HG02885 (cell line): ENCODE results near the gene ST3GAL2.
"Not testable (repeated sequence)": the region's sequence is repeated elsewhere in the genome, so short reads cannot be mapped to it uniquely, and the experiment has no call there.

Experiments
- ATAC-seq: cut with Tn5 transposase; IDR thresholded peaks from one replicate; pipeline ENCODE4 v1.9.1; 2021; ENCODE audit warnings: mild to moderate bottlenecking; ENCODE audit not compliant: unreplicated experiment, poor library complexity

Gene ST3GAL2

DNA sequence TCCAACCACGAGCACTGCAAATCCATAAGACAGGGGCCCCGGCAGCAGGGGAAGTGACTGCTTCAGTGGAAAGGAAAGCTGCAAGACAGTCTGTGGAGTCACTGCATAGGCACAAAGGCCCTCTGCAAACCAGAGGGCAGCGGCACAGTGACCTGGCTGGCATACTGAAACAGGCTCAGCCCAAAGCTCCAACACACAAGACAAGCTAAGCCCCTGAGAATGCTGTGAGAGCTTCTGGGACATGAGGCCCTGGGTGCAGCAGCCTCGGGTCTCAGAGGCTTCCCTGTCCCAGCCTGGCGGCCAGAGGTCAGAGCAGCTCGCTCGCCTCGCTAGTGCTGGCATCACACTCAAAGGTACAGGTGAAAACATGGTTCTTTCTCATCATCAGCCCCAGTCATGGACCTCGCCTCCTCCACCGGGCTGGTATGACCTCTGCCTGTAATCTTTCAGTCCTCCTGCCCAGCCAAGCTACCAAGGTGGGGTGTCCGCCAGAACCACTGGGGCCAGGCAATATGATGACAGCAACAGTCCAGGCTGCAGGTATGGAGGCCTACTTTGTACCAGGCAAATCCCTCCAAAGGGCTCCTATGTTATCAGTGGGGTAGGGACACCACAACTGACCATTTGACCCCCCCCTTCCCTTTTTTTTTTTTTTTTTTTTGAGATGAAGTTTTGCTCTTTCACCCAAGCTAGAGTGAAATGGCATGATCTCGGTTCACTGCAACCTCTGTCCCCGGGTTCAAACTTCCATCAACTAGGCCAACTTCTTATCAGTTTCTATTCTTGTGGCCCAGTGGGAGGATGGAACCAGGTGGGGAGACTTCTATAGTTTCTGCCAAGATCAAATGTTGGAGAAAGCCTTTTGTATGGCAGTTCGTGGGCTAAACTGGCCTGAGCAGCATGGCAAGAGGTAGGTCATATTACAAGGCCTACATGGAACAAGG is 19.2 kb downstream of the ST3GAL2 start:
- no peak for ATAC-seq

DNA sequence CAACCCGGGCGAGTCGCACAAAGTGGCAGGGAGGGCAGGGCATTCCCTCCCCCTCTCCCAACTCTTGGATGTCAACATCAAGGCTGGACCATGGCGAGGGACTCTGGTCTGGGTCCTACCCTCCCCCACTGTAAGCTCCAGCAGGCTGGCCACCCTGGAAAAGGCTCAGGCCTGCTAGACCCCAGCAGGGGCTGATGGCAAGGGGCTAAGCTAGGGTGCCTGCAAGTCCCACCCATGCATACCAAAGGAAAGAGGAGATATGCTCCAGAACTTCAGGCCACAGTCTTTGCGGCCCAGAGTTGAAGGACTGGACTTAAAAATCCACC is 19.9 kb downstream of the ST3GAL2 start:
- no peak for ATAC-seq

DNA sequence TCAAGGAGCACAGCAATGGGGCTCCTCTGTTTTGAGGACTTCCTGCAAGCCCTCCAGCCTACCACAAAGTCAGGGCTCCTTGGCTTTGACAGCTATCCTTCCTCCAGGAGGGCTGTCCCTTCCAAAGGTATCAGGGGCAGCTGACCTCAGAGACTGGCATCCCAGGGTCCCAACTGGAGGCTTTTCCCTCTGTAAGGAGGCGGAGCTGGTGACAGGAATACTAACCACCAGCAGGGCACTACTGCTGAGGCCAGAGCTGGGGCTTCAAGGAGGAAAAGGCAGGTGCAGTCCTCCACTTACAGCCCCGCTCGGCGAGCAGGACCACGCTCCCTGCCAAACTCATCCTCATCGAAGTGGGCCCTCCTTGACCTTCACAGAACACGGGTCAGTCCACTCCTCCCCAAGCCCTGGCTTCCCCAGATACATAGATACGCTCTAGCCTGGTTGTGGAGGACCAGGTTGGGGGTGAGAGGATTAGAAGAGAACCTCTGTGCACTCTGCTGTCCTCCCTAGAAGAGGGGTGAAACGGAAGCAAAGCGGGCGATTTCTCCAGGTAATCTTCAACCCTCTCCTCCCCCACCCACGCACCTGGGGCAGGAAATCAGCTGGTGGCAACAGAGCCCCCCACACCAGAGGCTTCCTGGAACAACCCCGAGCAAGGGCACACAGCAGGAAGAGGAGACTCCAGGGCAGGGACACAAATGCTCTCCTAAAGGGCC is 20.5 kb downstream of the ST3GAL2 start:
- ATAC-seq: no peak

DNA sequence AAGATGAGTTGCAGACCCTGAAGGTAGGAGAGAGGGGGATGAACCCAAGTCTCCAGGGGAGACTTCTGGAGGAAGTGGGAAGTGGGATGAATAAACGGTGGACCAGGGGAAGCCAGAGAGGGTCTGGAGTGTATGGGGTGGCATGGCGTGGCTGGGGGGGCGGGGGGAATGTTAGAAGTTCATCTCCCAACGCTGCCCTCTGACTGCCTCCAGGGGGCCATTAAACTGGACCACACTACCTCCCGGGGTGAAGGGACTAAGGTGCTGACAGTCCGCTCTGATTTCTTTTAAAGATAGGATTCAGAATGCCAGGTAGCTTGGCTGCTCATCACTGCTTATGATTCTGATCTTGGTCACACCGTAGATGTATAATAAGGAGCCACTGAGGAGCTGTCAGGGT is 21.2 kb downstream of the ST3GAL2 start:
- ATAC-seq: no peak

DNA sequence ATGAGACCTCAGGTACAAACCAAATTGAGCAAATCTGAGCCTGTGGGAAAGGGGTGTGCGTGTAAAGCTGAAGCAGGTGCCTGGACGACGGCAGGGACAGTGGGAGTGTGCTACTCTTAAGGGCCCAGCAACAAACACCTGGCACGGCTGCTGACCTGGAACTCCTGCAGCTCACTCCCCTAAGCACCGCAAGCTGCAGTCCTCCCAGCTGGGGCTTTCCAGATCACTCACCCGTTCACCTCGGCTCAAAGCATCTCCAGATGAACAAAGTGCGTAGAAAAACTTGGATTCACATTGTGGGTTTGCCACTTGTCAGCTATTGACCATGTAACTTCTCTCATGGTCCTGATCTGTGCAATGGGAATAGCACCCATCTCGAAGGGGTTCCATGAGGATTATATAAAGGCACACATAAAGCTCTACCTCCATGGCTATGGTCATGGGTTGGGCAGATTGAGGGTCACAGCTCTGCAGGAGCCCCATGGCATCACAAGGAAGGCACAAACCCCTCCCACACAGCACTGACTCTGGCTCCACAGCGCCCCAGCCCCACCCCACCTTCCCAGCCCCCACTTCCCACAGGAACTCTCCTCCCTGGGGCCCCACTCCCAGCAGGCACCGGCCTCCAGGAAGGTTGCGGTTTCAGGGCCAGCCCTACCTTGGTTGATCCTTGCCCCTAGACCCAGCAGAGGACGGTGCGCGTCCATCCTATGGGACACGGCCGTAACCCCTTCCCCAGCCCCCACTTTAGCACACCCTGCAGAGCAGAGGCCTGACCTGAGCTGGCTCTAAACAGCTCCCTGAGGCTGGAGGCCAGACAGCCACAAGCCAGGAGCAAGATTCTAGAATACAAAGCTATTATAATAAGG is 21.9 kb downstream of the ST3GAL2 start:
- ATAC-seq: peak; percentile 80

DNA sequence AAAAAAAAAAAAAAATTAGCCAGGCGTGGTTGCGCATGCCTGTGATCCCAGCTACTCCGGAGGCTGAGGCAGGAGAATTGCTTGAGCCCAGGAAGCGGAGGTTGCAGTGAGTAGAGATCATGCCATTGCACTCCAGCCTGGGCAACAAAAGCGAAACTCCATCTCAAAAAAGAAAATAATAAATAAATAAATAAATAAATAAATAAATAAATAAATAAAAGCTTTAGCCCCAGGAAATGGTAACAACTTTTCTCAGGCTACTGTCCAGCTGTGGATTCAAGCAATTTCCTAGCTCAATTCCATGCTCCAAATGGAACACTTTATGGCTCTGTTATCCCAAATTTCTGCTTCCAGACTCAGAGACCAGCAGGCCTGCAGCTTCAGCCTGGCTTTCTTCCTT is 25.3 kb downstream of the ST3GAL2 start:
- ATAC-seq: not testable (repeated sequence)

DNA sequence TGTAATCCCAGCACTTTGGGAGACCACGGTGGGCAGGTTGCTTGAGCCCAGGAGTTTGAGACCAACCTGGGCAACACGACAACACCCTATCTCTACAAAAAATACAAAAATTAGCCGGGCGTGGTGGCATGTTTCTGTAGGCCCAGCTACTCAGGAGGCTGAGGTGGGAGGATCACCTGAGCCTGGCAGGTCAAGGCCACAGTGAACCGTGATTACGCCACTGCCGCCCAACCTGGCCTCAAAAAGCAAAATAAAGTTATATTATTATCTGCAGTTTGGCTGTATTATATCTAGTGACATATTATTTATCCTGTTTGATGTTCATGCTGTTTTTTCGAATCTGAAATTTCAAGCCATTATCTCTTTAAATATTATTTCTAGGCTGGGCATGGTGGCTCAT is 26.5 kb downstream of the ST3GAL2 start:
- ATAC-seq: no peak

DNA sequence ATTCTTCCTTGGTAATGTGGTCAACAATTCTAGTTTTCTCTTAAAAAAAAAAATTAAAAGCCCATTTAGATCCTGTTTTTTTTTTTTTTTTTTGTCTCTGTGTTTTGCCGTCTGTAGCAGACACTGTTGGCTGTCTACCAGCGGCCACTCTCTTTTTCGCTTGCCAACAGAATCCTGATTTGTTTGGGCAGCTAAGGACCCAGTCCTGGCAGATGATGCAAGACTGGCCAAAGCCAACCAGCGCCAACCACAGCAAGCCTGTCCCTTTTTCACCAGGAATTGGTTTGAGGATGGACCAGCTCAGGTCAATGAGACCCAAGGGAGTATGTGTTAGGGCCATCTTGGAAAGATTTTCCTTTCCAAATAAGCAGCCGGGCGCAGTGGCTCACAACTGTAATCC is 28.2 kb downstream of the ST3GAL2 start:
- ATAC-seq: no peak

DNA sequence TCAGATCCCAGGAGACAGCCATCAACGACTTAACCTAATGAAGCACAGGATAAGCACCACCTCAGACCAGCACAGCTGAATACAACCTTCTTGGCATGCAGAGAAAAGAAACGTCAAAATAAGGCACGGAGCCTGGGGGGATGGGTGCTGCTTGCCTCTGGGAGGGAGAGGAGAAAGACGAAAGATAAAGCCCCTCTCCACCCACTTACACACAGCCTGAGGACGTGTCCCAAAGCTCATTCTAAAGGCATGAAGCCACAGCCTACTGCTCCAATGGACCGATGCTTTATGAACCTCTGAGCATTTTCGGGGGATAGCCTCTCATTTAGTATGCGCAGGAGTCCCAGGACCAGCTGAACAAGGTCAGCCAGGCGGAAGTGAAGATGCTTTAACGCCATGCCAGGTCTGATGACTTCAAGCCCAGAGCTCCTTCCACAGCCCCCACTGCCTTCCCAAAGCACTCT is 31.1 kb downstream of the ST3GAL2 start:
- no peak for ATAC-seq

DNA sequence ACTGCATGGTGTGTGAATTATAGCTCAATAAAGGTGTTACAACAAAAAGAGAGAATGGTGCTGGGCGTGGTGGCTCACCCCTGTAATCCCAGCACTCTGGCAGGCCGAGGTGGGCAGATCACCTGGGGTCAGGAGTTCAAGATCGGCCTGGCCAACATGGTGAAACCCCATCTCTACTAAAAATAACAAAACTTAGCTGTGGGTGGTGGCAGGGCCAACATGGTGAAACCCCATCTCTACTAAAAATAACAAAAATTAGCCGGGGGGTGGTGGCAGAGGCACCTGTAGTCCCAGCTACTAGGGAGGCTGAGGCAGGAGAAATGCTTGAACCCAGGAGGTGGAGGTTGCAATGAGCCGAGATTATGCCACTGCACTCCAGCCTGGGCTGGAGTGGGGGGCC is 32.8 kb downstream of the ST3GAL2 start:
- not testable (repeated sequence) for ATAC-seq

DNA sequence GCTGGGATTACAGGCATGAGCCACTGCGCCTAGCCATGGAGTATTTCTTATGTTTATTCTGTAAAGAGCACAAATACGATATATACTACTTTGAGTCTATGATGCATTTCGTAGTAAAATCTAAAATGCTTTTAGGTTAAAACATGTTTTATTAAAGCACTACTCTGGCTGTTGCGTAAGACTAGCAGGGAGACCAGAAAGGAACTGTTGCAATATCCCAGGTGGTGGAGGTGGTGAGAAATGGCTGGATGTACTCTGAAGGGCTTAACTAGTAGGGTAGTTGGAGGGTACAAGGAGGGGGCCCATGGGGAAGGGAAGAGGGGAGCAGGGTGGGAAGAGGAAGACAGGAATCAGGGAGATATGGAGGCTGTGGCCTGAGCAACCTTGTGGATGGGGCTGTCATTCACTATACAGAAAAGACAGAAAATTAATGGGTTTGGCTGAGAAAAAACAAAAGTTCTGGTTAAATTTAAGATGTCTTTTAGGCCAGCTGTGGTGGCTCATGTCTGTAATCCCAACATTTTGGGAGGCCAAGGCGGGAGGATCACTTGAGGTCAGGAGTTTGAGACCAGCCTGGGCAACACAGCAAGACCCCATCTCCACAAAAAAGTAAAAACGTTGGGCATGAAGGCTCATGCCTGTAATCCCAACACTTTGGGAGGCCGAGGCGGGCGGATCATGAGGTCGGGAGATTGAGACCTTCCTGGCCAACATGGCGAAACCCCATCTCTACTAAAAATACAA is 35.8 kb downstream of the ST3GAL2 start:
- ATAC-seq: no peak

DNA sequence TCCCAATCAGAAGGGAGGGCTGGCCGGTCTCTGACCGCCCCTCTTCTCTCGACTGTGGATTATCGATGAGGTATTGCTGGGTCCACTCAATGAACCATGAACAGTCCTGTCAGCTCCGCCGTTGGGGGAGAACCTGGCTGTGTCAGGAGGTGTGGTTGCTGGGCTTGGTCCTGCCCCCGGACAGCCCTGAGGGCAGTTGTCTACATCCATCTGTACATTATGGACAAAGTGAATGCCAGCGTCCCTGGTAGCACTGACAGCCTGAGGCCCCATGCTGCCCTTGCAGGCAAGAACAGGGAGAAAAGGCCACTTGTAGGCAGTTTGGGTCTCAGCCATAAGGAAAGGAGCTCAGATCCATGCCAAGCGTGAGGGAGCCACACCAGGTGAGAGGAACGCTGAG is 38.9 kb downstream of the ST3GAL2 start:
- ATAC-seq: no peak

DNA sequence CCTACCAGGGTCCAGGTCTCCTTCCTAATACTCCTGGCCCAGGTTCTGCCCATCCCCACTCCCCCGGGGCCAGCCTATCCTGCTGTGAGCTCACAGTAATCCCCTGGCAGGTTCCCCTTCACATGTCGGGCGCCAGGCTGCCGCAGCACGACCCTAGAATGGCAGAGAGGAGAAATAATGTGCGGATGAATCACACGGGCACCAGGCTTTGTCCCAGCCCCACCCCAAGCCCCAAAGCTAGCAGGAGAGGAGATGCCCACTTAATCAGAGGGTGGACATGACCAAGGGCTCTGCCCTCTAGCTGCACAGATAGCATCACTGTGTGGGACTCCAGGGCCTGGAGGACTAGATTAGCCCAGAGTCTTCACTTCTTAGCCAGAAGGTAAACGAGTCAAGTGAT is 39.5 kb downstream of the ST3GAL2 start:
- no peak for ATAC-seq

DNA sequence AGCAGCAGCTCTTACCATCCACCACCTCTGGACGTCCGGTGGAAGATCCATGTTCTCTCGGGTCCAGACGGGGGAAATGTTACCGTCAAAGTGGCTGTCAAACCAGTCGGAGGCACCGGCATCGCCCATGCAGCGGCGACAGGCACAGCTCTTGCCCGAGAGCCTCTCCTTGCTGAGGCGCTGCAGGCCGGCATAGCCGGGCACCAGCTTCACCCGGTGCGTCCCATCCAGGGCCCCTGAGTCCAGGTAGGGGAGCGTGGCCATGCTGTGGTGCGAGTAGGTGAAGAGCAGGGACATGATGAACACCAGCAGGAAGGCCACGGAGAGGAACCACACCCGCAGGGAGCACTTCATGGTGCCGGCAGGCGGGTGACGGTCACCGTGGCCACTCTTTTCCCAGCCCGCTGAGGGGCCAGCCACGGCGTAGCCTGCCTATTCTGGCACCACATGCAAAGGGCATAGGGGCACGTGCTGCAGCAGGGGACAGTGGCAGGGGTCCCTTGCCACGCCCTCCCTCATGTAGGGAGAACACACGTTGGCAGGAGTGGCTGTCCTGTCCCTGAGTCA is 40.6 kb downstream of the ST3GAL2 start:
- no peak for ATAC-seq

DNA sequence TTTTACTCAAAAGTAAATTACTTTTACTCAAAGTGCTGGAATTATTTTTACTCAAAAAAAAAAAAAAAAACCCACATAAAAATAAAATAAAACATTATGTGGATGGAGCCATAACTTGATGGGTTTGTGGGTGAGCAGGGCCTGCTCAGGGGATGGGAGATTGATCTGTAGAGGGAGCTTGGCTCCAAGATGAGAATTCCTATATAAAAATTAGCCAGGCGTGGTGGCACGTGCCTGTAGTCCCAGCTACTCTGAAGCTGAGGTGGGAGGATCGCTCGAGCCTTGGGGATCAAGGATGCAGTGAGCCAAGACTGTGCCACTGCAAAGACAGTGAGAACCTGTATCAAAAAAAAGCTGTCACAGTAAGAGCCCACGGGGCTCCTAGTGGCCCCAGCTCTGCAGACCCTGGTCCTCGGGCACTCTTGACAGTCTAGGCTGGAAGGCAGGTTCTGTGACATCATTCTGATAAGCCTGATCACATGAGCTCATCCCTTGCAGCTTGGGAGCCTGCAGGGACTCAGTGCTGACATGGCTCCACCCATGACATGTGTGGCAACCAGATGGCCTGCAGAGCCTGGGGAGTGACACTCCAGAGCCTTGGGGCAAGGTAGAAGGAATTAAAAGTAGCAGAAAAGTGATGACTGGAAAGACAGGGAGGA is 42.5 kb downstream of the ST3GAL2 start:
- ATAC-seq: no peak

DNA sequence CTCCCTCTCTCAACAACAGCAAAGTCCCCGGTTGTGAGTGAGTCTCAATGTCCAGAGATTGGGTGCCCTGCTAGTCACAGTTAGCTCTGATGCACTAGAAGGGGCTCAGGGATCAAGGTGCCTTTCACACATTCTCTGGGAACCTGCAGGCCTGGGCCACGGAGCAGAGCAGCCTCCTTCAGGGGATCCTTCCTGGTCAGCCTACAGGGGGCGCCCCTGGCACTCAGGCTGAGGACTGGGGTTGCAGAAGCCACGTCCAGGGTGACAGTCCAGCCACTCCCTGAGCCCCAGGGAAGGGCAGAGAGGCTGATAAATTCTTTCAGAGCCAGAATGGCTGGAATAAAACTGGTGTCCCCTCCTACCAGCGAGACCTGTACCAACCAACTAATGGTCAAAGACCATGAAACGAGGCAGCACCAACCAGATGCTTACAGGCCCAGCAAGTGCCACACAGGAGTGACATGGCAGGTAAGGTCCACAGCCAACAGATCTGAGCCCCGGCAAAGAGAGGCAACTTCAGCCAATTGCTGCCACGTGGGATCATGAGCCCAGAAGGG is 43.5 kb downstream of the ST3GAL2 start:
- ATAC-seq: peak; percentile 62

DNA sequence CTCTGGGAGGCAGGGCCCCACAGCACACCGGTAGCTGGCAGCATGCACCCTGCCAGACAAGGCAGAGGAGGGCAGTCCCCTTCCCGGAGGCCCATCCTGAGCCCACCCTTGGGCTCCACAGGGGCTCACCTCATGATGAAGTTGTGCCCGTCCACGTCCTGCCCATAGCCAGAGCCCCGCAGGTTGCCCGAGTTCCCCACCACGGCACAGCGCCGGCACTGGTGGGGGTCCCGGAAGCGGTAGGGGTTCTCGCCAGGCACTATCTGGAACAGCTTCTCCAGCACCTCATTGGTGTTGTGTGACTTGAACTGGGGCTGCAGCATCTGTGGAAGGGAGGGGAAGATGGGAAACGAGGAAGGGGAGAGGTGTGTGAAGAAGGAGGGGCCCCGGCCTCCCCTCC is 44.0 kb downstream of the ST3GAL2 start:
- no peak for ATAC-seq

DNA sequence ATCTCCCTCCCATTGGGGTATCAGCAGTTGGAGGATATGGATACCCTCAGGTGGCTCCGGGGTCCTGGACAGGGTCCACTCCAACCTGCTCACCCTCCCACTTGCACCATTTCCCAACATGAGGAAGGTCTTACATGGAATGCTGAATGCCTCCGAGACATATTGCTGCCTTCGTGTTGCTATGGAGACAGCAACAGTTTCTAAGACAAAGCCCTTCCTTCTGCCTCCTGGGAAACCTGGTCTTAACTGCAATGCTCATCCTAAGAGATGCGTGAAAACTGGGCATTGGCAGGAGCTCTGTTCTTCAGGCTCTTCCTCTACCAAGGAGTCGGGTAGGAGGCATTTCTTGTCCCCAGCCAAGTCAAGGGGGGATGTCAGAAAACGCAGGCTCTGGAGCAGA is 45.2 kb downstream of the ST3GAL2 start:
- no peak for ATAC-seq

DNA sequence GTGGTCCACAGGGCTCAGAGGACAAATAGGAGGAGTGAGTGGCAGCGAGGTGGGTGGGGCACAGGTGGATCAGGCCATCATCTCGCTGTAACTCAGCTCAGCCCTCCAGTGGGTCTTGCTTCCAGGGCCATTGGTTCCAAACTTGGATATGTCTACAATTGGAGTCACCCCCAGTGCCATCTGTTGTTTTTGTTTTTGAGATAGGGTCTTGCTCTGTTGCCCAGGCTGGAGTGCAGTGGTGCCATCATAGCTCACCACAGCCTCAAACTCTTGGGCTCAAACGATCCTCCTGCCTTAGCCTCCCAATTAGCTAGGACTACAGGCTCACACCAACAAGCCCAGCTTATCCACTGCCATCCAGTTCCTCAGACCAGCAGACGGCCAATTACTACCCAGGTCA is 46.3 kb downstream of the ST3GAL2 start:
- ATAC-seq: no peak
